Fibroblast of mammary gland (primary cell): ENCODE results near the gene TST.
A peak's percentile ranks its signal among the peaks of the same experiment; 100 is the strongest.

Source experiments
- DNase-seq: peaks from one replicate; pipeline ENCODE4 v3.0.0-alpha.2; 2010; ENCODE audit warnings: low read depth
- H3K4me3 ChIP-seq: 2 replicates; pipeline ENCODE4 v1.5.1; 2011; ENCODE audit warnings: low read depth, mild to moderate bottlenecking, low read length, moderate library complexity; ENCODE audit not compliant: control insufficient read depth
- TF ChIP-seq, protein P1 (sequence below): conservative IDR thresholded peaks from 2 replicates; pipeline ENCODE4 v1.5.1; 2011; ENCODE audit warnings: low read depth, low read length, inconsistent platforms; ENCODE audit not compliant: control insufficient read depth, insufficient read depth

Gene TST

DNA sequence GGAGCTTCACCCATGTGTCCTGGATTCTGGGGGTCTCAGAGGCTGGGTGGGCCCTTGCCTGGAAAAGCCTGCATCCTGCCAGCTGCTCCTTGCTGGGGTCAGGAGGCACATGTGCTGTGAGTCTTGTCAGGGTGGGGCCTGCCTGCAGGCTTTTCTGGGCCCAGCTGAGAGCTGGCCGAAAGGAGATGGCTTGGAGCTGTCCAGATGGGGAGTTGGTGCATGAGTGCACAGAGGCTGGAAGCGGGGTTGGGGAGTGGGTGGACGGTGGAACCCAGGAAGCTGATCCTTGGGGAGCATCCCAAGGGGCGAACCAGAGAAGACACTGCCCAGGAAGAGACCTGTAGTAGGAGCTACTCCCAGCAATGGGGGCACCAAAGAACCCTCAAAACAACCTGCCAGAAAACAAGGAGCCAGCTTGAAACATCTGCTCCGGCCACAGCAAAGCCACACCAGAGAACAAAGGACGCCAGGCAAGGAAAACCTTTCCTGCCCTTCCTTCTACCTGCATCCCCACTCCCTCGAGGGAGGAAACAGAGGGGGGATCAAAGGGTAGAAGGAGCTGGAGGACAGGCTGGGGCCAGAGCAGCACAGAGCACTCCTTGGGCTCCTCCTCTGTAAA is 24.1 kb upstream of the TST start:
- TF ChIP-seq, protein P1, sequence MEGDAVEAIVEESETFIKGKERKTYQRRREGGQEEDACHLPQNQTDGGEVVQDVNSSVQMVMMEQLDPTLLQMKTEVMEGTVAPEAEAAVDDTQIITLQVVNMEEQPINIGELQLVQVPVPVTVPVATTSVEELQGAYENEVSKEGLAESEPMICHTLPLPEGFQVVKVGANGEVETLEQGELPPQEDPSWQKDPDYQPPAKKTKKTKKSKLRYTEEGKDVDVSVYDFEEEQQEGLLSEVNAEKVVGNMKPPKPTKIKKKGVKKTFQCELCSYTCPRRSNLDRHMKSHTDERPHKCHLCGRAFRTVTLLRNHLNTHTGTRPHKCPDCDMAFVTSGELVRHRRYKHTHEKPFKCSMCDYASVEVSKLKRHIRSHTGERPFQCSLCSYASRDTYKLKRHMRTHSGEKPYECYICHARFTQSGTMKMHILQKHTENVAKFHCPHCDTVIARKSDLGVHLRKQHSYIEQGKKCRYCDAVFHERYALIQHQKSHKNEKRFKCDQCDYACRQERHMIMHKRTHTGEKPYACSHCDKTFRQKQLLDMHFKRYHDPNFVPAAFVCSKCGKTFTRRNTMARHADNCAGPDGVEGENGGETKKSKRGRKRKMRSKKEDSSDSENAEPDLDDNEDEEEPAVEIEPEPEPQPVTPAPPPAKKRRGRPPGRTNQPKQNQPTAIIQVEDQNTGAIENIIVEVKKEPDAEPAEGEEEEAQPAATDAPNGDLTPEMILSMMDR: no peak
- H3K4me3 ChIP-seq: no peak overlapping the region
- no peak for DNase-seq

DNA sequence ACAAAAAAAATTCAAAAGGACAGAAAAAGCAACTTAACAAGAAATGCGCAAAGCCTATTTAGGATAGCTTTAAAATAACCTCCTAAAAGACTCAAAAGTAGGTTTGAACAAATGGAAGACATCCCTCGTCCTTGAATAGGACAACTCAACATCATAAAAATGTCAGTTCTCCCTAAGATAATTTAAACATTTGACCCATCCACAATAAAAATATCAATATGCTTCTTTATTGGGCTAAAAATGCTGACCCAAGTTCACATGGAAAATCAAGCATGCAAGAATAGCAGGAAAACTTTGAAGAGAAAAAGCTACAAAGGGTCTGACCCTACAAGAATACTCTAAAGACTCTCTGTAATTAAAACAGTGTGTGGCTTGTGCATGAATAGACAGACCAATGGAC is 20.2 kb upstream of the TST start:
- TF ChIP-seq, protein P1: no peak
- no peak for DNase-seq

DNA sequence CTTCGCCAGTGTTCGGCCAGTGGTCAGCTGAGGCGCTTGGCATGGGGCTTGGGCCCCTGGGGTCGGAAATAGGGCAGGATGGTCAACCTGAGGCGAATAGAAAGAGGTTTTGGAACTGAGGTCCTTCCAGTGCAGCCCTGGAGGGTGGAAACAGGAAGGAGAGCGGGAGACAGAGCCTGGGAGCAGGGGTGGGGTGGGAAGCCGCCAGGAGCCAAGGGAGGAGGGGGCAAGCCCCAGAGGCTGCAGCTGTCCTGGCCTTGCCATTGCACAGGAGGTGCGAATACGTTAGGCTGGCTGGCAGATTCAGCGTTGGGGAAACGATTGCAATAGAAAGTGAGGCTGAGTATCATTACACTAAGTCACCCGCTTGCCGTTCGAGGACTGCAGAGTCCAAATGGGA is 18.4 kb upstream of the TST start:
- H3K4me3 ChIP-seq: no peak overlapping the region
- no peak for DNase-seq
- TF ChIP-seq, protein P1: no peak

More for the DNA sequence above, 20.2 kb upstream of the TST start:
- H3K4me3 ChIP-seq: no peak overlapping the region

DNA sequence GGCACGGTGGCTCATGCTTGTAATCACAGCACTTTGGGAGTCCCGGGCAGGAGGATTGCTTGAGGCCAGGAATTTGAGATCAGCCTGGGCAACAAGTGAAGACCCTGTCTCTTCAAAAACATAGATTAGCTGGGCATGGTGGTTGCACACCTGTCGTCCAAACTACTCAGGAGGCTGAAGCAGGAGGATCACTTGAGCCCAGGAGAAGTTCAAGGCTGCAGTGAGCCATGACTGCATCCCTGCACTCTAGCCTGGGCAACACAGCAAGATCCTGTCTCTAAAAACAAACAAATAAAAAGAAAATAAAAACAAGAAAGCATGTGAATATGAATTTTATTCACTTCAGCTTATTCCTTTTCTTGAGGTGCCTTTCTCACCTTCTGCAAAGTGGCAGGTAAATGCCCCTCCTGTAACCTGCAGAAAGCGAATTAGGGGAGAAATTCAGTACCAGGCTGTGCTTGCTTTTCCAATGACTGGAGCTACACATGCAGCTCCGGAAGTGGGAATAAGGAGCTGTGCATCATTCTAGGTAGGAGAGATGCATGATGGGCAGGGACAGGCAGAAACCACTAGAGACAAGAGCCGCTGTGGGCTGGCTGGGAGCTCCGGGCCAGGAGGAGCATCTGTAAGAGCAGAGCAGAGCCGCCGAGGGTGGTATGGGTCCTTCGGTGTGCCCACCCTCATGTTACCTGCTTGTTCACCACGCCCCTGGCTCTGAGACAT is 17.6 kb upstream of the TST start:
- H3K4me3 ChIP-seq: no peak overlapping the region
- no peak for DNase-seq
- TF ChIP-seq, protein P1: no peak

DNA sequence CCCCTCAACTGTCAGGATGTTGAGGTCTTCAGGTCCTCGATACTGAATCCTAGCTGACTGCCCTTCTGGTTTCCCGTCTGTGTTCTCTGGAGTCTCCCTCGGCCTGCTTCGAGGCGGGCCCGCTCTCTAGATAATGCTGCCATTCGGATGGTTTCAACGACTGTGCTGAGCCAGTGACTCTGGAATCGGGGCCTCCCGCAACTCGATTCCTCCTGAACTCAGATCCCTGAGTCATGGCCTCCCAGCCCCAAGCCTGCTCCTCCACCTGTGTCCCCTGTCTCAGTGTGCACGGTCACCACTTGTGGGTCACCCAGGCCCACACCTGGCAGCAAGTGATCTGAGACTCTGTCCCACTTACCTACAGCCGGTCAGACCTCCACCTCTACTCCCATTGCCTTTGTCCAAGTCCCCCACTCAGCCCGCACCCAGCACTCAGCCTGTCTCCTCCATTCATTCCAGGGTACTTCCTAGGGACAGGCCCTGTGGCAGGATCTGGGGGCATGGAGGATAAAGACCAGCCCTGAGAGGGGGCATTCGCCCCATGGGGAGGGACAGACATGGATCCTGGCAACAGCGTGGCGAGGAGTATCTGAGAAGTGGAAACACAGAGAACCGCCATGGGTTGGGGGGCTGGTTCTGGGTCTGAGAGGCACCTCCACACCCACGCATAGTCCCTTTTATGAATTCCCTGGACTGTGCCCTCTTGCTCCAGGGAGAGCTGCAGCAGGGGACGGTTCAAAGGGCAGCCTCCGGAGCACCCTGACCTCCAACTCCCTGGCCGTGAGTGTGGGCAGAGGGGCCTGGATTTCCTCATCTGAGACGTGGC is 14.6 kb upstream of the TST start:
- TF ChIP-seq, protein P1: no peak
- no peak overlapping the region for H3K4me3 ChIP-seq
- no peak for DNase-seq

DNA sequence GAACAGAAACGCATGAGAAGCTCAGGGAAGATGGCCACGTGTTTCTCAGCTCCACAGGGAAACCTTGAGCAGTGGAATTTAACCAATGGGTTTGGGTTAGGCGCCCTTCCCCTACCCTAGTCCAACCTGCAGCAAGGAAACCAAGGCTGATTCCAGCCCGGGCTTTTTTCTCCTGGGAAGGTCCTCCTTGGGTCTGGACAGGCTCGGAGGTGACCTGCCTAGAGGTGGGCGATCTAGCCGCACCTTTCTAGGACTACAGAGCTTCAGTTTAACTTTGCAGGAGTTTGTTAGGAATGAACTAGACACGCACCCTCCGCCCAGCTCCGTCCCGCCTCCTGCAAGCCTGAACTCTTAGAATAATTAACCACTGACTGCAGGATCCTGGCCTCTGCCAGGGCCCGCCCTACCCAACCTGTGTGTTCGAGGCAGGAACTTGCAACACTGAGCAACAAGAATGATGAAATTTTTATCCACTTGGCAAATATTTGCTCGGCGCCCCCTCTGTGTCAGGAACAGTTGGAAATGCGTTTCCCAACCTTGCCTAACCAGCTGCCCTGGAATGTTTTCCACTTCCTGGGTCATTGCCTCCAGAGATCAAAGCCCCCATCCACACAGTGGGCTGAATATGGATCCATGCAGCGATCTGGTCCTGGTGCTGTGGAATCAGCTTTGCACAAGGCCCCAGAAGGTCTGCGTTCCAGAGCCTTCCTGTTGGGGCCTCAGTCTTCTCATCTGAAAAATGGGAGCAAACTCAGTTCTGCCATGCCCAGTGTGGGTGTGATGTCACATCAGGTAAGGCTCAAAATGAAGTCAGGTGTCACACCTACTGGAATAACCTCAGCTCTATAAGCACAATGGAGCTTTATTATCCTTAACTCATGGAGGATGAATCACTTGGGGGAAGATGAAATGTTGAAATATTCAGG is 13.6 kb upstream of the TST start:
- TF ChIP-seq, protein P1: no peak
- H3K4me3 ChIP-seq: no peak overlapping the region

More for the DNA sequence above, 13.6 kb upstream of the TST start:
- DNase-seq: peak; percentile 50
